Endothelial cell of umbilical vein (primary cell): ENCODE data around the gene COQ5. TPM values are rescaled to one million over a fixed set of nuclear protein-coding genes. Genes with fewer than 3 reads are reported as not detected.

Source experiments
- BruUV-seq: library from RNA; stranded (reverse); fragments of 400-500 nt; replicated peaks from 2 replicates; lab custom pipeline; 2021; lab: Mats Ljungman, UMichigan
- CTCF ChIA-PET: fragments of 300-600, 350-600 bp; sonication (Branson Sonifier 250); formaldehyde crosslinking; loops from one replicate; lab custom pipeline; 2021; ENCODE audit warnings: antibody characterized with exemption, inconsistent platforms; lab: Charles Lee
- POLR2A ChIA-PET: fragments of 300-600, 350-600 bp; sonication (Branson Sonifier 250); formaldehyde crosslinking; loops from one replicate; lab custom pipeline; 2021; ENCODE audit warnings: antibody characterized with exemption, inconsistent platforms; lab: Charles Lee
- DNase-seq: peaks from one replicate; pipeline ENCODE4 v3.0.0-alpha.2; 2011; ENCODE audit warnings: low read depth, low spot score
- FAIRE-seq: peaks from 2 replicates; lab custom pipeline; 2011; peaks lifted over from hg19 to GRCh38; lab: Jason Lieb, UNC
- H2AFZ ChIP-seq: 2 replicates; pipeline ENCODE4 v1.6.0; 2012; ENCODE audit warnings: low read depth, low read length, control low read depth, inconsistent platforms
- H3K27ac ChIP-seq: 2 replicates; pipeline ENCODE4 v1.5.1; 2011; ENCODE audit warnings: low read depth, mild to moderate bottlenecking, control low read depth, low read length, moderate library complexity; ENCODE audit not compliant: insufficient read depth
- H3K27me3 ChIP-seq, 2 experiments: 2 replicates each; pipeline versions ENCODE4 v1.6.0 to v1.6.1; 2011; ENCODE audit warnings: low read length in 2 of 2, mixed read lengths in 1 of 2; ENCODE audit not compliant: control insufficient read depth in 2 of 2, insufficient read depth in 2 of 2
- H3K36me3 ChIP-seq, 2 experiments: 2 replicates in 1 of 2; 3 replicates in 1 of 2; pipeline ENCODE4 v1.5.1; 2011; ENCODE audit warnings: low read length in 2 of 2, mild to moderate bottlenecking in 1 of 2, moderate library complexity in 1 of 2; ENCODE audit not compliant: control insufficient read depth in 2 of 2, insufficient read depth in 2 of 2; ENCODE audit errors: extremely low read depth in 1 of 2
- H3K4me1 ChIP-seq: 3 replicates; pipeline ENCODE4 v1.5.1; 2011; ENCODE audit warnings: mild to moderate bottlenecking, low read length; ENCODE audit not compliant: control insufficient read depth, insufficient read depth; ENCODE audit errors: extremely low read depth
- H3K4me2 ChIP-seq: 2 replicates; pipeline ENCODE4 v1.6.1; 2011; ENCODE audit warnings: low read length, control low read depth, mixed read lengths; ENCODE audit not compliant: insufficient read depth
- H3K4me3 ChIP-seq, 3 experiments: fragments of 200-600 bp in 1 of 3; sonication (generic), shearing (Covaris generic) in 1 of 3; replicated peaks in 1 of 3; 2 replicates each; pipeline ENCODE4 v1.5.1; 2011 to 2016; ENCODE audit warnings: control low read depth in 3 of 3, low read length in 3 of 3, mild to moderate bottlenecking in 2 of 3, inconsistent platforms in 1 of 3, low read depth in 1 of 3, moderate library complexity in 1 of 3; ENCODE audit not compliant: insufficient read depth in 1 of 3
- H3K79me2 ChIP-seq: 2 replicates; pipeline ENCODE4 v1.6.0; 2012; ENCODE audit warnings: low read length, inconsistent platforms; ENCODE audit not compliant: control insufficient read depth, insufficient read depth
- H3K9ac ChIP-seq: replicated peaks from 2 replicates; pipeline ENCODE3; 2011; ENCODE audit warnings: low read length, control low read depth; ENCODE audit not compliant: insufficient read depth; ENCODE audit errors: extremely low read depth
- H3K9me1 ChIP-seq: replicated peaks from 3 replicates; pipeline ENCODE4 v1.6.0; 2011; ENCODE audit warnings: mild to moderate bottlenecking, low read length; ENCODE audit not compliant: control insufficient read depth, insufficient read depth; ENCODE audit errors: extremely low read depth
- H3K9me3 ChIP-seq: replicated peaks from 2 replicates; pipeline ENCODE4 v1.5.1; 2012; ENCODE audit warnings: low read length, inconsistent platforms; ENCODE audit not compliant: control insufficient read depth, insufficient read depth
- H4K20me1 ChIP-seq: replicated peaks from 2 replicates; pipeline ENCODE3; 2011; ENCODE audit warnings: mild to moderate bottlenecking, low read length; ENCODE audit not compliant: control insufficient read depth, insufficient read depth; ENCODE audit errors: extremely low read depth
- CTCF ChIP-seq, 2 donors: IDR thresholded peaks; 1 replicate in 1 of 2; 2 replicates in 1 of 2; pipeline ENCODE4 v1.5.1; 2011; ENCODE audit warnings: low read length in 2 of 2, mild to moderate bottlenecking in 2 of 2, moderate library complexity in 2 of 2, control low read depth in 1 of 2, inconsistent platforms in 1 of 2, low read depth in 1 of 2; ENCODE audit not compliant: insufficient read depth in 1 of 2; ENCODE audit errors: extremely low read depth in 1 of 2
- EZH2 ChIP-seq: IDR thresholded peaks from 2 replicates; pipeline ENCODE4 v1.6.1; 2012; ENCODE audit warnings: borderline replicate concordance, low read depth, mild to moderate bottlenecking, moderate library complexity, low read length, inconsistent platforms; ENCODE audit not compliant: severe bottlenecking
- FOS ChIP-seq: IDR thresholded peaks from 2 replicates; pipeline ENCODE4 v1.6.1; 2011; ENCODE audit warnings: mild to moderate bottlenecking, low read length, moderate library complexity, borderline replicate concordance; ENCODE audit not compliant: insufficient read depth
- GATA2 ChIP-seq: IDR thresholded peaks from 2 replicates; pipeline ENCODE4 v1.7.0; 2011; ENCODE audit warnings: low read depth, mild to moderate bottlenecking, moderate library complexity, mixed read lengths, low read length; ENCODE audit not compliant: insufficient read length, insufficient read depth
- JUN ChIP-seq: IDR thresholded peaks from 2 replicates; pipeline ENCODE4 v1.6.1; 2011; ENCODE audit warnings: borderline replicate concordance, low read depth; ENCODE audit not compliant: insufficient read length, insufficient read depth
- MAX ChIP-seq: IDR thresholded peaks from 2 replicates; pipeline ENCODE4 v1.6.1; 2011; ENCODE audit not compliant: insufficient read depth, insufficient read length
- MYC ChIP-seq: IDR thresholded peaks from one replicate; pipeline ENCODE4 v1.6.1; 2011; ENCODE audit warnings: mild to moderate bottlenecking, low read depth, low read length
- POLR2A ChIP-seq: IDR thresholded peaks from 2 replicates; pipeline ENCODE4 v1.6.1; 2012; ENCODE audit warnings: low read depth, mild to moderate bottlenecking, control low read depth, low read length
- POLR2AphosphoS5 ChIP-seq: IDR thresholded peaks from 2 replicates; pipeline ENCODE4 v1.6.1; 2012; ENCODE audit warnings: low read depth, mild to moderate bottlenecking, control low read depth, low read length, moderate library complexity; ENCODE audit not compliant: insufficient read depth
- dilution Hi-C: fragments of 300-500 bp; cut with MboI; formaldehyde crosslinking; loops from one replicate; pipeline ENCODE4 v1.15.0; 2019; ENCODE audit warnings: low sequenced_read_pairs; ENCODE audit not compliant: extremely low pct_ligation_motif_present
- intact Hi-C: fragments of 100-400 bp; cut with micrococcal nuclease; formaldehyde crosslinking; loops from one replicate; pipeline ENCODE4 v1.10.0; 2022
- polyA plus RNA-seq, 4 experiments: library from polyadenylated mRNA; depleted of rRNA in 3 of 4; stranded (reverse) in 3 of 4; unstranded in 1 of 4; fragments of >200 nt; gene quantifications; 2 replicates each; pipeline versions ENCODE4 v1.2.1 to v1.2.3, GENCODE V29; 2011 to 2012; ENCODE audit warnings: missing spikeins in 1 of 4
- total RNA-seq: library from RNA; stranded (reverse); gene quantifications from 2 replicates; pipeline ENCODE4 v1.2.3, GENCODE V29; 2021

The COQ5 gene
- total and polyA plus RNA-seq, 2 donors (not counting 3 experiments of a cell fraction or from before 2014, with no cell fraction given): 19.7 to 23.7 TPM

DNA sequence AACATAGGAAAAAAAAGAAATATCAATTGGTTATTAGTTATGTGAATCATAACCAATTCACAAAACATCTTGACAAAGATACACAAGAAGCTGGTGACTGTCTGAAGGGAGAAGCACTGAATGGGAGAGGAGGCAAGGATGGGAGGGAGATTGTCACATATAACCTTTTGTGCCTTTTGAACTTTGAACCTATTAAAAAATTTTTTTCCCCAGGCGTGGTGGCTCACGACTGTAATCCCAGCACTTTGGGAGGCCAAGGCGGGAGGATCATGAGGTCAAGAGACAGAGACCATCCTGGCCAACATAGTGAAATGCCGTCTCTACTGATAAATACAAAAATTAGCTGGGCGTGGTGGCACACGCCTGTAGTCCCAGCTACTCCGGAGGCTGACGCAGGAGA is 20.4 kb downstream of the COQ5 start:
- H2AFZ ChIP-seq: no peak overlapping the region
- dilution Hi-C loops (no loop called here), intact Hi-C loops (no loop called here)
- H3K4me3 ChIP-seq: no peak overlapping the region
- H3K9me3 ChIP-seq: no peaks in the 10 kb centered on the region
- no peak overlapping the region for H3K9ac ChIP-seq
- H4K20me1 ChIP-seq: no peaks in the 10 kb centered on the region
- no peaks in the 10 kb centered on the region for H3K4me1 ChIP-seq
- no TSS peak for BruUV-seq
- no peaks in the 10 kb centered on the region for H3K79me2 ChIP-seq
- ChIA-PET CTCF (interaction anchor here (0.9 to 1.9 kb wide), 2 partner anchors 8 to 42 kb away, joined by 3 to 8 read pairs; no protein-coding TSS in a partner anchor), POLR2A (no interaction called here)
- H3K36me3 ChIP-seq: peaks cover 0 to 8% of the 10 kb centered on the region in 2 experiments
- H3K4me2 ChIP-seq: no peak overlapping the region
- no peaks in the 10 kb centered on the region for H3K27me3 ChIP-seq
- no peaks in the 10 kb centered on the region for H3K9me1 ChIP-seq
- H3K27ac ChIP-seq: no peak overlapping the region
- no peak for TF ChIP-seq CTCF (IDR thresholded peaks at IDR 0.05; ENCODE audit: extremely low read depth in 1 of 2, insufficient read depth in 1 of 2, low read depth in 1 of 2, low read length in 2 of 2)
- no peak for TF ChIP-seq MAX
- TF ChIP-seq EZH2: no peak
- no peak for TF ChIP-seq GATA2
- TF ChIP-seq MYC: no peak
- no peak for TF ChIP-seq JUN
- TF ChIP-seq FOS: no peak
- TF ChIP-seq POLR2AphosphoS5: no peak
- TF ChIP-seq POLR2A: no peak
- no peak for DNase-seq
- FAIRE-seq: no peak
